Measurements from ENCODE around the gene THSD4. TPM values are rescaled to one million over a fixed set of nuclear protein-coding genes. Genes with fewer than 3 reads are reported as not detected.

Gene THSD4
- total RNA-seq, 1 donor from 2014 or later: not detected

DNA sequence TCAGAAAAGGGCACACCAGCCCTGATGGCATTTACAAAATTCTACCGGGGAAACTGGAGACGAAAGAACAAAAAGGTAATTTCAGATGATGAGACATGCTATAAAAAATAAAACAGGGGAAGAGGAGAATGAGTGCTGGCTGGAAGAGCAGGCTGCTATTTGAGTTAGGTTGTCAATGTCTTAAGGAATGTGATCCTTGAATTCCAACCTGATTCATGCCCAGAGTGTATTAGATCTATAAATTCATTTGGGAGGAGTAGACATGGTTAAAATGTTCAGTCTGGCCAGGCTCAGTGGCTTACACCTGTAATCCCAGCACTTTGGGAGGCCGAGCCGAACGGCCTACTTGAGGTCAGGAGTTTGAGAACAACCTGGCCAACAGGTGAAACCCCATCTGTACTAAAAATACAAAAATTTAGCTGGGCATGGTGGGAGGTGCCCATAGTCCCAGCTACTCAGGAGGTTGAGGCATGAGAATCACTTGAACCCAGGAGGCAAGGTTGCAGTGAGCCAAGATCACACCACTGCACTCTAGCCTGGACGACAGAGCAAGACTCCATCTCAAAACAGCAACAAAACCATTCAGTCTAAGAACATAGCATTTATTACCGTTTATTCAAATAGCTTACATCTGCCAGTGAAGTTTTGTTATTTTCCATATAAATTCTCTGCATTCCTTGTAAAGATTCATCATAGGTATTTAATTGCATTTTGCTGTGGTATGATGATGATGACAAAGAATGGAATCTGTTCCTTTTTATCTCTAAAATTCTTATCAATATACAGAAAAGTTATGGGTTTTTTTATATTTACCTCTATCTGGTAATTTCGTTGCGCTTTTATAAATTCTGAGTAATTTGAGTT lies 568.4 kb downstream of the THSD4 start:
- Mint-ChIP-seq H3K27ac (no peak overlapping the region), H3K4me1 (ENCODE audit: low read depth) (peaks cover 22% of the 10 kb centered on the region), H3K27me3 (ENCODE audit: low read depth) (peaks cover 11% of the 10 kb centered on the region), H3K4me3 (ENCODE audit: low read depth) (no peak overlapping the region), H3K9me3 (no peaks in the 10 kb centered on the region), H3K36me3 (ENCODE audit: low read depth) (no peaks in the 10 kb centered on the region)
- intact Hi-C loops (cut with micrococcal nuclease): no loop called here
- DNase-seq (ENCODE audit: low spot score): no peak

DNA sequence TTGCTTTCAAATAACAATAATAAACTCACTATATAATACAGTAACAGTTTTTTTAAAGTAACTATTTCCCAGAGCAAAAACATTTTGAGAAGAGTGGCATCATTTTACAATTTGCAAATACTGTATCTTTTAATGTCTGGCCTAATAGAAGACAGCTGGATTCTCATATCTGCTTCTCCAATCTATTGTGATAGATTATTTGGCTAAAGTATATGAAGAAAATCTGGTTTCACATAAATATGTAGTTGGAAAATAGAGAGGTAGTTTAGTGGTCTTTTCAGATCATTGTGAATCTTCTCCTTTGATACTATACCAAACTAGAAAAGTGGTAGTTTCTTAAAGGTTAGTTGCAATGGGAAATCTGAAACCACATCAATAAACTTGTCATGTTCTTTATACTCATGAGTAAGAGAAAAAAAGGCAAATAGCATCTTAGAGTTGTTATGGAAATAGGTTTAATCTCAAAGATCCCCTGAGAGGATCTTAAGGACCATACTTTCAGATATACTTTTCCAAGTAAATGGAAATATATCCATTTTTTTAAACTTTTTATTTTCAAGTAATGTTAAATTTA lies 570.2 kb downstream of the THSD4 start:
- H3K27me3 Mint-ChIP-seq (ENCODE audit: low read depth): peaks cover 22% of the 10 kb centered on the region
- no peaks in the 10 kb centered on the region for H3K36me3 Mint-ChIP-seq (ENCODE audit: low read depth)
- no peak overlapping the region for H3K4me3 Mint-ChIP-seq (ENCODE audit: low read depth)
- H3K4me1 Mint-ChIP-seq (ENCODE audit: low read depth): peaks cover 9% of the 10 kb centered on the region
- intact Hi-C loops (cut with micrococcal nuclease): no loop called here
- H3K9me3 Mint-ChIP-seq: peaks cover 5% of the 10 kb centered on the region
- DNase-seq (ENCODE audit: low spot score): no peak
- no peak overlapping the region for H3K27ac Mint-ChIP-seq

DNA sequence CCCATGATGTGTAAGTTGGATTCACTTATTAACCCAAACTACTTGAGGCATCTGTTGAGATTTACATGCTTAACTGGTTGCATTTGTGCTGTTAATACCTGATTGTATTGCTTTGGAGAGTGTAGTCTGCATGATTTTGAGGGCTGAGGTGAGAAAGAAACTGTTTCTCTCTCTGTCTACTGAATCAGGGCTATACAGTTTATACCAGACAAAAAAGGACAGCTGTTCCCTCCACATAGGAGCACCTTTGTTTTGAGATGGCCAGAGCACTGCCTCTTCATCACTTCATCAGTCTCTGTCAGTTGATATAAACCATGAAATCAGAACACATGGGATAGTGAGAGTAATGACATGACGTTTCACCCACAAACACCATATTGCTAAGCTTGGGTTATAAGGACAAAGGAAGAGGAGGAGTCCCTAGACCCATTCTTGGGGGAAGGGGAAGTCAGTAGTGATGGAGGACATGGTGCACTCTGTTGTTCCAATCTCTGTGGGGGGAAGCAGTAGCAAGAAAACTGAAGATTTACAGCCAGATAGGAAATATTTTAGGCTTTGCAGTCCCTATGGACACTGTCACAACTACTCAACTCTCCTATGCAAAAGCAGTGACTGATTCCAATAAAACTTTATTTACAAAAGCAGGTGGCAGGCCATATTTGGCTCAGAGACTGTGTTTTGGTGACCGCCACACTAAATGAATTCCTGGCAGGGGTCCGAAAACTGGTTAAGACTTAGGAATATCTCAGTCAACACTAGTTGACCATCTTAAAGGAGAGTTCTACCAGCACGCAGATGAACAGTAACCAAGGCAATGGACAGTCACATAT lies 571.2 kb downstream of the THSD4 start:
- H3K27me3 Mint-ChIP-seq (ENCODE audit: low read depth): peaks cover 24% of the 10 kb centered on the region
- H3K9me3 Mint-ChIP-seq: peaks cover 9% of the 10 kb centered on the region
- intact Hi-C loops (cut with micrococcal nuclease): no loop called here

DNA sequence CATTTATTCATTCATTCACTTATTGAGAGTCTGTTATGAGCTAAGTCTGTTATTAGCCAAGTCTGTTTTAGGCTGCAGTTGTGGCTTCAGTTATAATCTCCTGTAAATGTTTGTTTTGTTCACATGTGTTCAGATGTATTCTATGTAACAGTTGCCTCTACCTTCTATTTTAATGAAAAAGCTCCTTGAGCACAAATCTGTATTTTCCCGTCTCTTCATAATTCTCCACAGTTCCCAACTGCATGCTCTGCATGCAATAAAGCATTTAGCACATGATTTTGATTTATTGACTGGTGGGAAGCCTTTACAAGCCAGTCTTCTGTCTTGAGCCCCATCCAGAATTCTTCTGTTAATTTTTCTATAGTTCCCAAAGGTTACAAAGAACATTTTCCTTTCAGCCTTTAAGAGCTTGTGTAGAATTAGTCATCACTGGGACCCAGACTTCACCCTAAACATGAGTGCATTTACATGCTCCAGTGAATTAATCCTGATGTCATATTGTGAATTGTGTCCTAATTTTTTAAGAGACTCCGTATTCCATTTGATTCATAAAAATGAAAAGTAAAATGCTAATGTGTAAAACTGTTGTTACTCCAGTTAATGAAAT lies 572.7 kb downstream of the THSD4 start:
- Mint-ChIP-seq H3K27me3 (ENCODE audit: low read depth) (peaks cover 33% of the 10 kb centered on the region), H3K36me3 (ENCODE audit: low read depth) (no peaks in the 10 kb centered on the region), H3K4me3 (ENCODE audit: low read depth) (no peak overlapping the region), H3K9me3 (peaks cover 9% of the 10 kb centered on the region), H3K27ac (no peak overlapping the region), H3K4me1 (ENCODE audit: low read depth) (peaks cover 9% of the 10 kb centered on the region)
- intact Hi-C loops (cut with micrococcal nuclease): no loop called here
- no peak for DNase-seq (ENCODE audit: low spot score)

More for the DNA sequence above, 571.2 kb downstream of the THSD4 start:
- no peaks in the 10 kb centered on the region for H3K36me3 Mint-ChIP-seq (ENCODE audit: low read depth)
- H3K27ac Mint-ChIP-seq: no peak overlapping the region
- peaks cover 9% of the 10 kb centered on the region for H3K4me1 Mint-ChIP-seq (ENCODE audit: low read depth)
- H3K4me3 Mint-ChIP-seq (ENCODE audit: low read depth): no peak overlapping the region
- DNase-seq (ENCODE audit: low spot score): no peak

DNA sequence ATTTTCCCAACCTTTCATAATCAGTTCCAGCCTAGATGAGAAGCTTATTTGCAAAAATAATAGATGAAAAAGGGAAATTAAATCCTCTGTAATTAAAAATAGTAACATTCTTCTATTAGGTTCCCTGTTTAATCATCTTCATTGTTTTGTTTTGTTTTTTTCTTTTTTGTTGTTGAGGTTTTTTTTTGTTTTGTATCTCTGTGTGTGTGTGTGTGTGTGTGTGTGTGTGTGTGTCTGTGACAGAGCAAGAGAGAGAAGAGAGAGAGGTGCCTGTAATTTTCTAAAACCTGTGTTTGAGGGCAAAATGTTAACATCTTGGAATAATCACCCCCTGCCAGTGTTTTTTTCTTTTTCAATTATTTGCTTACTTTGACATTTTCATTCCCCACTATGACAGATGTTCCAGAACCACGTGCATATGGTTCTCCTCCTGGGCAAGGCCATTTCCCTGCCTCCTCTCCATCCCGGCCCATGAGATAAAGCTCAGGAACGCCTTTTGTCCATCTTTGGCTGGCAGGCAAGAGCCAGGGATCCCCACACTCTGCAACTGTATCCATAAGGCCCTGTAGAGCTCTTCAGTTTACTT lies 573.3 kb downstream of the THSD4 start:
- Mint-ChIP-seq H3K4me3 (ENCODE audit: low read depth) (no peak overlapping the region), H3K27ac (no peak overlapping the region), H3K4me1 (ENCODE audit: low read depth) (peaks cover 9% of the 10 kb centered on the region), H3K27me3 (ENCODE audit: low read depth) (peaks cover 35% of the 10 kb centered on the region), H3K9me3 (peaks cover 9% of the 10 kb centered on the region), H3K36me3 (ENCODE audit: low read depth) (no peaks in the 10 kb centered on the region)
- no peak for DNase-seq (ENCODE audit: low spot score)
- intact Hi-C loops (cut with micrococcal nuclease): no loop called here

DNA sequence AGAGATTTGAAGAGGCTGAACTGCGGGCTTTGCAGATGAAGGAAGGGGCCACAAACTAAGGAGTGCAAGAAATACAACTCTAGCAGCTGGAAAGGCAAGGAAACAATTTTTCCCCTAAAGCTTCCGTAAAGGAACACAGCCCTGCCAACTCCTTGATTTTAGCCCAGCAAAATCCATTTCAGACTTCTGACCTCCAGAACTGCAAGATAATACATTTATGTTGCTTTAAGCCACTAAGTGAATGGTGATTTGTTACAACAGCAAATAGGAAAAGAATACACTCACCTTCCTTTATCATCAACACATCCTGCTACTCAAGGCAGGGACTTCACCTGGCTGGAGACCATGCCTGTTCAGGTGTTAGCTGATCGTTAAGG lies 575.8 kb downstream of the THSD4 start:
- H3K4me1 Mint-ChIP-seq (ENCODE audit: low read depth): peaks cover 6% of the 10 kb centered on the region
- H3K9me3 Mint-ChIP-seq: peaks cover 9% of the 10 kb centered on the region
- intact Hi-C loops (cut with micrococcal nuclease): no loop called here
- no peak for DNase-seq (ENCODE audit: low spot score)
- H3K27me3 Mint-ChIP-seq (ENCODE audit: low read depth): peaks cover 45% of the 10 kb centered on the region
- no peaks in the 10 kb centered on the region for H3K36me3 Mint-ChIP-seq (ENCODE audit: low read depth)
- H3K27ac Mint-ChIP-seq: no peak overlapping the region
- H3K4me3 Mint-ChIP-seq (ENCODE audit: low read depth): no peak overlapping the region

DNA sequence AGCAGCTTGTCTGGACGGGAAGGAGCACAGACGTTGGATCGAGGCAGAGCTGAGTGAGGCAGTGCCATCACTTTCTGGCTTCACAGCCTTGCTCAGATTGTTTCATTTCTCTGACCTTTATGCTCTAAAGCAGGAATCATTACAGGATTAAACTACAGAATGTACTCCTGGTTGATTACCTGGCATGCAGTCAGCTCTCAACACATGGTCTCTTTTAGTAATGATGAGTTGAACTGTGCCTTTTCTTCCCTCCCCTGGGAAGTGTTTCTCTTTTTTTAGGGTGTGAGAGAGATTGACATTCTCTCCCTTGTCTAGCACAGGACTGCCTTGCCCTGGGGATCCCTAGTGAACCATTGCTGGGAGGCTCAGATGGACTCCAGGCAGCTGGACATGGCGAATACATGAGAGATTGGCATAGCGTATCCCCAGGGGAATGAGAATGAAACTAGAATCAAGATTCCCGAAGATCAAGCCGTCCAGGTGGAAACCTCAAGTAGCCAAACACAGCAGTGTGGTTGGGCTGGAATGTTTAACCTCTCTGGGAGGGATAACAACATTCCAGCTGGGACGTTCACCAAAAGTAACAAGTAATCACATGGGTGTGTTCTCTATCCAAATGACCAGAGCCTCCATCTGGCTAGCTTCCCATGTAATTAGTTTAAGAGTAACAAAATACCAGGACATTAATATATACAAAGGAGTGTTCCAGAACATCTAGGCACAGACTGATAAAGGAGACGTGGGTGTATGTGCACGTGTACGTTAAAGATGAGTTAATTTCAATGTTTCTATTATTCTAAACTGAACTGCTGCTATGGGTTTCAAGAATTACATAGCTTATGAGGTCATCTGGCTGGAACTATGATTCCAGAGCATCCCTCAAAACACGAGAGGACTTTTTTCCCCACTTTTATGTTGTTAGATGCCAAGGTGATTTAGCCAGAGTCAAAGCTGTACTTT lies 576.5 kb downstream of the THSD4 start:
- no peak for DNase-seq (ENCODE audit: low spot score)
- Mint-ChIP-seq H3K4me1 (ENCODE audit: low read depth) (no peaks in the 10 kb centered on the region), H3K9me3 (peaks cover 9% of the 10 kb centered on the region), H3K36me3 (ENCODE audit: low read depth) (no peaks in the 10 kb centered on the region), H3K27me3 (ENCODE audit: low read depth) (peaks cover 48% of the 10 kb centered on the region), H3K27ac (no peak overlapping the region), H3K4me3 (ENCODE audit: low read depth) (no peak overlapping the region)
- intact Hi-C loops (cut with micrococcal nuclease): no loop called here

DNA sequence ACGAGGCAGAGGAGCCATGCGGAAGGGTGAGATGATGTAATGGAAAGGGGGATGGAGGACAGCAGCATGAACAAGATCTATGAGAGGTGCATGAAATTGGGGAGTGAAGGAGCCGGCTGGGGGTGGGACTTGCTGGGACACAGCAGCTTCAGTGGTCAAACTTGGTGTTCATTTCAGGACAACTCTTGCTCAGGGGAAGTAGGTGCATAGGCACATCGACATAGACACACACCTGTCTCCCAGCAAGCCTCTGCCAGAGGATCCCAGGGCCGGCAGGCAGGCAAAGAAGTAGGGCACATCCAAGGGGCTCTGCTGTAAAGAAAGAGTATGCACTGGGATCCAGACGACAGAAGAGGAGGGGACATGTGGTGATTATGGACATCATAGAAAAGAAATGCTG lies 582.0 kb downstream of the THSD4 start:
- DNase-seq (ENCODE audit: low spot score): no peak
- Mint-ChIP-seq H3K27ac (no peak overlapping the region), H3K27me3 (ENCODE audit: low read depth) (peaks cover 38% of the 10 kb centered on the region), H3K4me1 (ENCODE audit: low read depth) (no peaks in the 10 kb centered on the region), H3K4me3 (ENCODE audit: low read depth) (no peak overlapping the region), H3K9me3 (no peaks in the 10 kb centered on the region), H3K36me3 (ENCODE audit: low read depth) (no peaks in the 10 kb centered on the region)
- intact Hi-C loops (cut with micrococcal nuclease): no loop called here

DNA sequence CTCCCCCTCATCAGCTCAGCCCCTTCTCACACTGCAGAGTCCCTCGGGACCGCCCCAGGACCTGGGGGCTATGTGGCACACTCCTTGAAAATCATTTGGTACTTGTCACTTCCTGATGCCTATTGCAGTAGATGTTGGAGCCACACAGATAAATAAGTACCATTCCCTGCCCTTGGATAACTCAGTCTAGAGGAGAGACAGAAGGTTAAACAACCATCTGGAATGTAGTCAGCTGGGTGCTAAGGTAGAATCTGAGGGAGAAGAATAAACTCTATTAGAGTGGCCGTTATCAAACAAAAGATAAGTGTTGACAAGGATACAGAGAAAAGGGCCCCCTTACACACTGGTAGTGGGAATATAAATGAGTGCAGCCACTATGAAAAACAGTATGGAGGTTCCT lies 582.8 kb downstream of the THSD4 start:
- H3K27ac Mint-ChIP-seq: no peak overlapping the region
- H3K36me3 Mint-ChIP-seq (ENCODE audit: low read depth): no peaks in the 10 kb centered on the region
- H3K9me3 Mint-ChIP-seq: no peaks in the 10 kb centered on the region
- H3K4me3 Mint-ChIP-seq (ENCODE audit: low read depth): no peak overlapping the region
- H3K4me1 Mint-ChIP-seq (ENCODE audit: low read depth): no peaks in the 10 kb centered on the region
- intact Hi-C loops (cut with micrococcal nuclease): no loop called here
- peaks cover 31% of the 10 kb centered on the region for H3K27me3 Mint-ChIP-seq (ENCODE audit: low read depth)
- DNase-seq (ENCODE audit: low spot score): no peak

DNA sequence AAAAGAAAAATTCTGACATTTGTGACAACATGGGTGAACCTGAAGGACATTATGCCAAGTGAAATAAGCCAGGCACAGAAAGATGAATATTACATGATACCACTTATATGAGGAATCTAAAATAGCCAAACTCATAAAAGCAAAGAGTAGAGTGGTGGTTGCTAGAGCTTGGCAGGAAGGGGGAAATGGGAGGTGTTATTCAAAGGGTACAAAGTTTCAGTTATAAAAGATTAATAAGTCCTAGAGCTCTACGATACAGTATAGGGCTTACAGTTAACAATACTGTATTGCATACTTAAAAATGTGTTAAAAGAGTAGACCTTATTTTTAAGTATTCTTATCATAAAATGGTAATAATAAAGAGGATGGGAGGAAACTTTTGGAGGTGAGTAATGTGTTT lies 583.5 kb downstream of the THSD4 start:
- DNase-seq (ENCODE audit: low spot score): no peak

DNA sequence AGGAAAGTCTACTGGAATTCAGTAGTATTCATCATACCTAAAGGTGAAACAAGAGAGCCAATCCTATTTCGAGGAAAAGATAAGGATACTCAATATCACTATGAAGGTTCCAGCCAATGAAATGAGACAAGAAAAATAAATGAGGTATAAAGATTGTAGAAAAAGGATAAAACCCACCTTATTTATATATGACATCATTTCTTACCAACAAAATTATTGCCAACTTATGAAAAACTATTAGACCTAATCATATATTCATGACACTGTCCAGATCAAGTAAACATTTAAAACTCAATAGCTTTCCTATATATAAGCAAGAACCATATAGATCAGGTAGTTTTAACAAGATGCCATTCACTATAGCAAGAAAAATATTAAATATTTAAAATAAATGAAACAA lies 584.7 kb downstream of the THSD4 start:
- Mint-ChIP-seq H3K36me3 (ENCODE audit: low read depth) (no peaks in the 10 kb centered on the region), H3K27me3 (ENCODE audit: low read depth) (peaks cover 26% of the 10 kb centered on the region), H3K4me1 (ENCODE audit: low read depth) (no peaks in the 10 kb centered on the region), H3K4me3 (ENCODE audit: low read depth) (no peak overlapping the region), H3K27ac (no peak overlapping the region), H3K9me3 (no peaks in the 10 kb centered on the region)
- intact Hi-C loops (cut with micrococcal nuclease): no loop called here
- DNase-seq (ENCODE audit: low spot score): no peak

More for the DNA sequence above, 583.5 kb downstream of the THSD4 start:
- Mint-ChIP-seq H3K4me1 (ENCODE audit: low read depth) (no peaks in the 10 kb centered on the region), H3K4me3 (ENCODE audit: low read depth) (no peak overlapping the region), H3K36me3 (ENCODE audit: low read depth) (no peaks in the 10 kb centered on the region), H3K9me3 (no peaks in the 10 kb centered on the region), H3K27ac (no peak overlapping the region), H3K27me3 (ENCODE audit: low read depth) (peaks cover 27% of the 10 kb centered on the region)
- intact Hi-C loops (cut with micrococcal nuclease): no loop called here
